Osteoblast (primary cell): ENCODE data around the gene BRD7. TPM values are rescaled to one million over a fixed set of nuclear protein-coding genes. Genes with fewer than 3 reads are reported as not detected.

Experiments used
- DNase-seq: peaks from one replicate; pipeline ENCODE4 v3.0.0; 2011; ENCODE audit warnings: low spot score, mixed read lengths; ENCODE audit not compliant: insufficient read length; ENCODE audit errors: missing footprints
- H2AFZ ChIP-seq: 2 replicates; pipeline ENCODE4 v1.6.0; 2011; ENCODE audit warnings: mild to moderate bottlenecking, low read length
- H3K27ac ChIP-seq: 2 replicates; pipeline ENCODE4 v1.5.1; 2011; ENCODE audit warnings: mild to moderate bottlenecking, low read depth, low read length, moderate library complexity
- H3K27me3 ChIP-seq: 2 replicates; pipeline ENCODE4 v1.6.0; 2012; ENCODE audit warnings: mild to moderate bottlenecking, control low read depth, inconsistent platforms, low read length, moderate library complexity; ENCODE audit not compliant: insufficient read depth
- H3K36me3 ChIP-seq: 2 replicates; pipeline ENCODE4 v1.5.1; 2011; ENCODE audit warnings: mild to moderate bottlenecking, low read length, control low read depth, moderate library complexity; ENCODE audit not compliant: insufficient read depth
- H3K4me1 ChIP-seq: 2 replicates; pipeline ENCODE4 v1.5.1; 2011; ENCODE audit warnings: mild to moderate bottlenecking, low read length, control low read depth, moderate library complexity; ENCODE audit not compliant: insufficient read depth
- H3K4me2 ChIP-seq: 2 replicates; pipeline ENCODE4 v1.6.0; 2011; ENCODE audit warnings: mild to moderate bottlenecking, low read length; ENCODE audit not compliant: insufficient read depth
- H3K4me3 ChIP-seq: fragments of 200-600 bp; sonication (generic); 3 replicates; pipeline ENCODE4 v1.5.1; 2012; ENCODE audit warnings: mild to moderate bottlenecking, low read length, inconsistent platforms; ENCODE audit not compliant: insufficient read depth
- H3K79me2 ChIP-seq: 2 replicates; pipeline ENCODE4 v1.6.0; 2012; ENCODE audit warnings: mild to moderate bottlenecking, low read length, control low read depth, inconsistent platforms; ENCODE audit not compliant: insufficient read depth
- H3K9me3 ChIP-seq: 2 replicates; pipeline ENCODE4 v1.5.1; 2011; ENCODE audit warnings: low read depth, low read length, control low read depth
- H4K20me1 ChIP-seq: 2 replicates; pipeline ENCODE4 v1.6.0; 2012; ENCODE audit warnings: mild to moderate bottlenecking, low read length, control low read depth; ENCODE audit not compliant: insufficient read depth
- total RNA-seq: library from RNA; depleted of rRNA; stranded (reverse); fragments of >200 nt; gene quantifications from 2 replicates; pipeline ENCODE4 v1.2.3, GENCODE V29; 2012
- TF ChIP-seq, protein P1 (sequence below): IDR thresholded peaks from 2 replicates; pipeline ENCODE4 v1.5.1; 2011; ENCODE audit warnings: mild to moderate bottlenecking, low read depth, low read length, moderate library complexity; ENCODE audit errors: extremely low read depth

Gene BRD7
- total RNA-seq, 1 donor: 22.8 TPM

GRCh38 chr16:50365791-50366575 is 2.8 kb downstream of the BRD7 start:
- Histone ChIP-seq H2AFZ (no peak overlapping the region), H3K27me3 (no peaks in the 10 kb centered on the region), H3K9me3 (no peaks in the 10 kb centered on the region), H3K79me2 (peaks cover 70% of the 10 kb centered on the region), H3K4me2 (no peak overlapping the region), H4K20me1 (peaks cover 17% of the 10 kb centered on the region), H3K4me1 (peaks cover 7% of the 10 kb centered on the region), H3K27ac (no peak overlapping the region), H3K4me3 (no peak overlapping the region), H3K36me3 (peaks cover 30% of the 10 kb centered on the region)
- no peak for DNase-seq
- TF ChIP-seq, protein P1, sequence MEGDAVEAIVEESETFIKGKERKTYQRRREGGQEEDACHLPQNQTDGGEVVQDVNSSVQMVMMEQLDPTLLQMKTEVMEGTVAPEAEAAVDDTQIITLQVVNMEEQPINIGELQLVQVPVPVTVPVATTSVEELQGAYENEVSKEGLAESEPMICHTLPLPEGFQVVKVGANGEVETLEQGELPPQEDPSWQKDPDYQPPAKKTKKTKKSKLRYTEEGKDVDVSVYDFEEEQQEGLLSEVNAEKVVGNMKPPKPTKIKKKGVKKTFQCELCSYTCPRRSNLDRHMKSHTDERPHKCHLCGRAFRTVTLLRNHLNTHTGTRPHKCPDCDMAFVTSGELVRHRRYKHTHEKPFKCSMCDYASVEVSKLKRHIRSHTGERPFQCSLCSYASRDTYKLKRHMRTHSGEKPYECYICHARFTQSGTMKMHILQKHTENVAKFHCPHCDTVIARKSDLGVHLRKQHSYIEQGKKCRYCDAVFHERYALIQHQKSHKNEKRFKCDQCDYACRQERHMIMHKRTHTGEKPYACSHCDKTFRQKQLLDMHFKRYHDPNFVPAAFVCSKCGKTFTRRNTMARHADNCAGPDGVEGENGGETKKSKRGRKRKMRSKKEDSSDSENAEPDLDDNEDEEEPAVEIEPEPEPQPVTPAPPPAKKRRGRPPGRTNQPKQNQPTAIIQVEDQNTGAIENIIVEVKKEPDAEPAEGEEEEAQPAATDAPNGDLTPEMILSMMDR: no peak

GRCh38 chr16:50363656-50364055 is 5.1 kb downstream of the BRD7 start:
- Histone ChIP-seq H3K4me2 (no peak overlapping the region), H3K79me2 (peaks cover 92% of the 10 kb centered on the region), H3K4me1 (peaks cover 11% of the 10 kb centered on the region)

GRCh38 chr16:50360779-50361178 is 8.0 kb downstream of the BRD7 start:
- Histone ChIP-seq H3K27me3 (no peaks in the 10 kb centered on the region), H3K27ac (peak overlapping the region; percentile 74), H3K4me3 (no peak overlapping the region), H3K9me3 (no peaks in the 10 kb centered on the region), H3K36me3 (peaks cover 32% of the 10 kb centered on the region), H3K4me1 (peaks cover 4% of the 10 kb centered on the region), H3K4me2 (no peak overlapping the region), H2AFZ (no peak overlapping the region), H3K79me2 (peaks cover 77% of the 10 kb centered on the region), H4K20me1 (peaks cover 11% of the 10 kb centered on the region)
- TF ChIP-seq, protein P1: no peak
- DNase-seq: no peak

More at GRCh38 chr16:50363656-50364055, 5.1 kb downstream of the BRD7 start:
- Histone ChIP-seq H3K9me3 (no peaks in the 10 kb centered on the region), H3K27ac (no peak overlapping the region), H2AFZ (no peak overlapping the region), H4K20me1 (peaks cover 20% of the 10 kb centered on the region), H3K36me3 (peaks cover 32% of the 10 kb centered on the region), H3K27me3 (no peaks in the 10 kb centered on the region), H3K4me3 (no peak overlapping the region)
- TF ChIP-seq, protein P1: no peak
- no peak for DNase-seq

DNA sequence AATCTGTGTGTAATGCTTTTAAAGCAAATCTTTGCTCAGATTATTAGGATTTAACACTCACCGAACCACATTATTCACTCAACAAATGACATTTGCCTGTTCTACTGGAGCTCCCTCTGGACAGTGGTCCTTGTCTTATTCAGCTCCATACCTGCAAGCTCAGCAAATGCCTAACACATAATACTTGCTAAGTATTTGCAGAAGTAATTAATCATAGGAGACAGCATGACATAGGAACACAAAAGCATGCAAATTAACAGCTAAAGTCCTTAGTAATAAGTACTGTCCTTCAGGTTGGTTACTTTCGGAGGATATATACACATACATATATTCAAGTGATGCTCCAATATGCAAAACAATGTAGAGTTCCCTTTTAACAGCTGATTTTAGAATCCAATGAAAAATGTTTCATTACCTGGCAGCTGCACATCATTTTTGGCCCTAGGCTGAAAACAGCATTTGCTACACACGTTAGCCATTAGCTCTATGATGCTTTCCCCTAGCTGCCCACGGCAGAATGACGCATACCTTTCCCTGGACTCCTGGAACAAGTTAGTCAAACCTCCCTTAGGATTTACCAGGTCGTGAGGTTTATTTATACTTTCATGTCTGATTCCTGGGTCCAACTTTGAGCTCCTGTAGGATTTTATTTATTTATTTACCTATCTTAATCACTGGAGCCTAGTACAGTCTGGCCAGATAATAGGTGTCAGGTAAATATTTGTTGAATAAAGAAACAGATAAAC is 8.6 kb downstream of the BRD7 start:
- peaks cover 74% of the 10 kb centered on the region for H3K79me2 ChIP-seq
- no peak for DNase-seq

More for the DNA sequence above, 8.6 kb downstream of the BRD7 start:
- peak overlapping the region; percentile 74 for H3K27ac ChIP-seq
- H2AFZ ChIP-seq: no peak overlapping the region
- H3K4me3 ChIP-seq: no peak overlapping the region
- no peaks in the 10 kb centered on the region for H3K27me3 ChIP-seq
- H3K4me1 ChIP-seq: peaks cover 4% of the 10 kb centered on the region
- H3K9me3 ChIP-seq: no peaks in the 10 kb centered on the region
- TF ChIP-seq, protein P1: no peak
- peaks cover 35% of the 10 kb centered on the region for H3K36me3 ChIP-seq
- no peak overlapping the region for H3K4me2 ChIP-seq
- H4K20me1 ChIP-seq: peaks cover 11% of the 10 kb centered on the region
